NCI-H1417 (cell line): Measurements from ENCODE around the gene SPDYE17.
"Not testable (repeated sequence)": the region's sequence is repeated elsewhere in the genome, so short reads cannot be mapped to it uniquely, and the experiment has no call there.

ENCODE experiments used
- DNase-seq, 3 experiments: peaks; one replicate each; lab custom pipeline; 2025; lab: John Stamatoyannopoulos, UW

The SPDYE17 gene

GRCh38 chr7:76998764-76999450 lies 33.3 kb downstream of the SPDYE17 start:
- DNase-seq = peak in 2 of 3 experiments; percentile 14 to 25

- no peak for DNase-seq
Measured at GRCh38 chr7:76998285-76998589, 33.9 kb downstream of the SPDYE17 start.

GRCh38 chr7:76997381-76998284 lies 34.5 kb downstream of the SPDYE17 start:
- no peak for DNase-seq

GRCh38 chr7:76996932-76997331 lies 35.2 kb downstream of the SPDYE17 start:
- not testable (repeated sequence) for DNase-seq

- not testable (repeated sequence) for DNase-seq
Measured at GRCh38 chr7:76994286-76994685, 37.9 kb downstream of the SPDYE17 start.

- not testable (repeated sequence) for DNase-seq
Measured at GRCh38 chr7:76993831-76994230, 38.3 kb downstream of the SPDYE17 start.

- DNase-seq = not testable (repeated sequence)
Measured at GRCh38 chr7:76992871-76993270, 39.3 kb downstream of the SPDYE17 start.

GRCh38 chr7:76992204-76992603 lies 40.0 kb downstream of the SPDYE17 start:
- not testable (repeated sequence) for DNase-seq

GRCh38 chr7:76990202-76990601 lies 42.0 kb downstream of the SPDYE17 start:
- not testable (repeated sequence) for DNase-seq

- not testable (repeated sequence) for DNase-seq
Measured at GRCh38 chr7:76985924-76986717, 46.0 kb downstream of the SPDYE17 start.

GRCh38 chr7:76984784-76985136 lies 47.4 kb downstream of the SPDYE17 start:
- not testable (repeated sequence) for DNase-seq

- DNase-seq = not testable (repeated sequence)
Measured at GRCh38 chr7:76983937-76984783, 48.0 kb downstream of the SPDYE17 start.

- DNase-seq = not testable (repeated sequence)
Measured at GRCh38 chr7:76983333-76983732, 48.8 kb downstream of the SPDYE17 start.

GRCh38 chr7:76982501-76982900 lies 49.7 kb downstream of the SPDYE17 start:
- DNase-seq = not testable (repeated sequence)

- not testable (repeated sequence) for DNase-seq
Measured at GRCh38 chr7:76981187-76981970, 50.8 kb downstream of the SPDYE17 start.

GRCh38 chr7:76980576-76980975 lies 51.6 kb downstream of the SPDYE17 start:
- not testable (repeated sequence) for DNase-seq

- DNase-seq = not testable (repeated sequence)
Measured at GRCh38 chr7:76977761-76978367, 54.3 kb downstream of the SPDYE17 start.

GRCh38 chr7:76974793-76975579 lies 57.2 kb downstream of the SPDYE17 start:
- DNase-seq = not testable (repeated sequence)

- DNase-seq = not testable (repeated sequence)
Measured at GRCh38 chr7:76974336-76974735, 57.8 kb downstream of the SPDYE17 start.
